Ascending aorta (tissue), 2 donors: ENCODE data around the gene SALL2. TPM values are rescaled to one million over a fixed set of nuclear protein-coding genes. Genes with fewer than 3 reads are reported as not detected.

Experiments used
- DNase-seq, 2 donors: peaks; one replicate each; pipeline ENCODE4 v3.0.0-alpha.2; 2019; ENCODE audit warnings: low spot score in 2 of 2
- H3K27ac ChIP-seq, 2 donors: fragments of 200-600 bp; sonication (generic); one replicate each; pipeline ENCODE4 v1.5.1; 2016 to 2017; ENCODE audit warnings: mild to moderate bottlenecking in 1 of 2
- H3K27me3 ChIP-seq: fragments of 200-600 bp; sonication (generic); one replicate; pipeline ENCODE4 v1.5.1; 2017
- H3K36me3 ChIP-seq, 2 donors: fragments of 200-600 bp; sonication (generic); one replicate each; pipeline ENCODE4 v1.5.1; 2016
- H3K4me1 ChIP-seq, 2 donors: fragments of 200-600 bp; sonication (generic); one replicate each; pipeline ENCODE4 v1.5.1; 2016 to 2017; ENCODE audit warnings: mild to moderate bottlenecking in 1 of 2
- H3K4me3 ChIP-seq, 2 donors: fragments of 200-600 bp; sonication (generic); one replicate each; pipeline ENCODE4 v1.5.1; 2016 to 2017; ENCODE audit warnings: mild to moderate bottlenecking in 1 of 2
- H3K9me3 ChIP-seq, 2 donors: fragments of 200-600 bp; sonication (generic); one replicate each; pipeline ENCODE4 v1.5.1; 2016
- CTCF ChIP-seq, 3 experiments: fragments of 200-600 bp in 2 of 3; fragments of 450-650 bp in 1 of 3; sonication (generic) in 2 of 3; IDR thresholded peaks; one replicate each; pipeline ENCODE4 v1.5.1; 2016 to 2019; ENCODE audit warnings: antibody characterized with exemption in 3 of 3, mild to moderate bottlenecking in 1 of 3, moderate library complexity in 1 of 3
- intact Hi-C: fragments of 100-400 bp; cut with DNase I; formaldehyde crosslinking; loops from one replicate; pipeline ENCODE4 v1.15.1; 2023
- total RNA-seq: library from RNA; depleted of rRNA; stranded (reverse); fragments of >200 nt; gene quantifications from one replicate; pipeline ENCODE4 v1.1.0, GENCODE V29; 2016

SALL2 gene
- total RNA-seq, 1 donor from 2014 or later = 18.0 TPM

- H3K4me3 ChIP-seq = no peak overlapping the region
- no peak overlapping the region for H3K27ac ChIP-seq
- H3K9me3 ChIP-seq = no peaks in the 10 kb centered on the region
- intact Hi-C loops = no loop called here
- no peaks in the 10 kb centered on the region for H3K27me3 ChIP-seq
- H3K4me1 ChIP-seq = peaks cover 2 to 8% of the 10 kb centered on the region in 2 donors
- TF ChIP-seq CTCF (IDR thresholded peaks at IDR 0.05) = no peak
- H3K36me3 ChIP-seq = peaks cover 35 to 42% of the 10 kb centered on the region in 2 donors
- no peak for DNase-seq
These were observed 21.1 kb downstream of the SALL2 start for GRCh38 chr14:21505012-21505553.

GRCh38 chr14:21503376-21503775 is 22.8 kb downstream of the SALL2 start:
- intact Hi-C loops = no loop called here
- H3K27me3 ChIP-seq = no peaks in the 10 kb centered on the region
- TF ChIP-seq CTCF (IDR thresholded peaks at IDR 0.05) = no peak
- peaks cover 35 to 59% of the 10 kb centered on the region in 2 donors for H3K36me3 ChIP-seq
- H3K4me3 ChIP-seq = no peak overlapping the region
- DNase-seq = no peak
- no peaks in the 10 kb centered on the region for H3K4me1 ChIP-seq
- no peaks in the 10 kb centered on the region for H3K9me3 ChIP-seq
- no peak overlapping the region for H3K27ac ChIP-seq

- TF ChIP-seq CTCF (IDR thresholded peaks at IDR 0.05) = no peak
- no peaks in the 10 kb centered on the region for H3K9me3 ChIP-seq
- no peak overlapping the region for H3K27ac ChIP-seq
- no peak for DNase-seq
- H3K36me3 ChIP-seq = peaks cover 37 to 67% of the 10 kb centered on the region in 2 donors
- H3K27me3 ChIP-seq = no peaks in the 10 kb centered on the region
- H3K4me3 ChIP-seq = no peak overlapping the region
- no peaks in the 10 kb centered on the region for H3K4me1 ChIP-seq
- intact Hi-C loops = no loop called here
These were observed 24.6 kb downstream of the SALL2 start for GRCh38 chr14:21501568-21501967.

GRCh38 chr14:21498540-21499526 is 27.3 kb downstream of the SALL2 start:
- Histone ChIP-seq H3K4me3 (no peak overlapping the region), H3K27ac (no peak overlapping the region), H3K9me3 (no peaks in the 10 kb centered on the region), H3K27me3 (no peaks in the 10 kb centered on the region), H3K4me1 (no peaks in the 10 kb centered on the region), H3K36me3 (peaks cover 60 to 92% of the 10 kb centered on the region in 2 donors)
- DNase-seq = no peak
- TF ChIP-seq CTCF (IDR thresholded peaks at IDR 0.05) = peak; percentile 5 to 48 (median 23)
- intact Hi-C loops = loop anchor here (1.0 kb wide), 1 partner anchor 58 kb away; no protein-coding TSS in a partner anchor

GRCh38 chr14:21496453-21496852 is 29.7 kb downstream of the SALL2 start:
- no peak overlapping the region for H3K27ac ChIP-seq
- H3K36me3 ChIP-seq = peaks cover 65 to 93% of the 10 kb centered on the region in 2 donors
- H3K4me1 ChIP-seq = no peaks in the 10 kb centered on the region
- H3K9me3 ChIP-seq = no peaks in the 10 kb centered on the region
- TF ChIP-seq CTCF (IDR thresholded peaks at IDR 0.05) = no peak
- DNase-seq = no peak
- no peaks in the 10 kb centered on the region for H3K27me3 ChIP-seq
- no peak overlapping the region for H3K4me3 ChIP-seq
- intact Hi-C loops = no loop called here
